ACHN (cell line): ENCODE measurements around the gene VPS39.

Source experiments
- DNase-seq: peaks from one replicate; pipeline ENCODE4 v3.0.0-alpha.2; 2015
- in situ Hi-C: cut with HindIII; loops from 2 replicates; pipeline ENCODE4 v1.10.0; 2017; ENCODE audit warnings: low sequenced_read_pairs, low pct_ligation_motif_present, low pct_unique_long_range_greater_than_20kb

The VPS39 gene

GRCh38 chr15:42118650-42119445, 89.3 kb downstream of the VPS39 start:
- in situ Hi-C loops: no loop called here
- DNase-seq: no peak

- in situ Hi-C loops: no loop called here
- DNase-seq: no peak
Measured at GRCh38 chr15:42111924-42112323, 96.2 kb downstream of the VPS39 start.

- in situ Hi-C loops: no loop called here
Measured at GRCh38 chr15:42110367-42110766, 97.7 kb downstream of the VPS39 start.

GRCh38 chr15:42108806-42109205, 99.3 kb downstream of the VPS39 start:
- DNase-seq: no peak
- in situ Hi-C loops: no loop called here

More at GRCh38 chr15:42110367-42110766, 97.7 kb downstream of the VPS39 start:
- no peak for DNase-seq
